Fibroblast of lung (primary cell): ENCODE measurements around the gene TRAPPC1. TPM values are rescaled to one million over a fixed set of nuclear protein-coding genes. Genes with fewer than 3 reads are reported as not detected.

Source experiments
- DNase-seq, 2 donors: peaks; one replicate each; pipeline versions ENCODE4 v3.0.0 to v3.0.0-alpha.2; 2010; ENCODE audit warnings: low read depth in 2 of 2
- H2AFZ ChIP-seq: 2 replicates; pipeline ENCODE4 v1.5.1; 2012; ENCODE audit warnings: low read length, control low read depth, inconsistent platforms
- H3K27ac ChIP-seq: 2 replicates; pipeline ENCODE4 v1.5.1; 2011; ENCODE audit warnings: low read length, control low read depth; ENCODE audit not compliant: insufficient read depth
- H3K27me3 ChIP-seq: 2 replicates; pipeline ENCODE4 v1.5.1; 2011; ENCODE audit warnings: mild to moderate bottlenecking, low read length; ENCODE audit not compliant: control insufficient read depth, insufficient read depth
- H3K36me3 ChIP-seq: 2 replicates; pipeline ENCODE4 v1.5.1; 2011; ENCODE audit warnings: low read length; ENCODE audit not compliant: control insufficient read depth, insufficient read depth
- H3K4me1 ChIP-seq: 2 replicates; pipeline ENCODE4 v1.5.1; 2011; ENCODE audit warnings: low read length; ENCODE audit not compliant: control insufficient read depth, insufficient read depth; ENCODE audit errors: extremely low read depth
- H3K4me2 ChIP-seq: 2 replicates; pipeline ENCODE4 v1.5.1; 2011; ENCODE audit warnings: low read length, control low read depth; ENCODE audit not compliant: insufficient read depth; ENCODE audit errors: extremely low read depth
- H3K4me3 ChIP-seq, 4 experiments: fragments of 200-600 bp in 1 of 4; sonication (generic) in 1 of 4; replicated peaks in 1 of 4; 2 replicates each; pipeline ENCODE4 v1.5.1; 2011 to 2016; ENCODE audit warnings: low read length in 4 of 4, low read depth in 3 of 4, mild to moderate bottlenecking in 3 of 4, control low read depth in 2 of 4, inconsistent platforms in 1 of 4, mixed read lengths in 1 of 4; ENCODE audit not compliant: insufficient read depth in 1 of 4; ENCODE audit errors: control extremely low read depth in 1 of 4
- H3K79me2 ChIP-seq: 2 replicates; pipeline ENCODE4 v1.5.1; 2012; ENCODE audit warnings: mild to moderate bottlenecking, low read length, inconsistent platforms; ENCODE audit not compliant: control insufficient read depth, insufficient read depth
- H3K9ac ChIP-seq: 2 replicates; pipeline ENCODE4 v1.5.1; 2011; ENCODE audit warnings: mild to moderate bottlenecking, low read length, control low read depth; ENCODE audit not compliant: insufficient read depth
- H3K9me3 ChIP-seq: 2 replicates; pipeline ENCODE4 v1.5.1; 2012; ENCODE audit warnings: low read depth, low read length; ENCODE audit not compliant: control insufficient read depth, insufficient read depth
- H4K20me1 ChIP-seq: 2 replicates; pipeline ENCODE4 v1.5.1; 2011; ENCODE audit warnings: low read length; ENCODE audit not compliant: control insufficient read depth, insufficient read depth; ENCODE audit errors: extremely low read depth
- EZH2 ChIP-seq: IDR thresholded peaks from 2 replicates; pipeline ENCODE4 v1.5.1; 2012; ENCODE audit warnings: low read length, control low read depth, mild to moderate bottlenecking; ENCODE audit errors: missing control alignments
- polyA plus RNA-seq, 2 donors: library from polyadenylated mRNA; depleted of rRNA in 1 of 2; stranded (reverse) in 1 of 2; unstranded in 1 of 2; fragments of >200 nt; gene quantifications; 2 replicates each; pipeline ENCODE4 v1.2.1, GENCODE V29; 2011 to 2012; ENCODE audit warnings: missing spikeins in 1 of 2
- total RNA-seq: library from RNA; depleted of rRNA; stranded (reverse); fragments of >200 nt; gene quantifications from 2 replicates; pipeline ENCODE4 v1.2.1, GENCODE V29; 2014
- TF ChIP-seq, protein P1 (sequence below), 2 donors: IDR thresholded peaks in 1 of 2; conservative IDR thresholded peaks in 1 of 2; 1 replicate in 1 of 2; 2 replicates in 1 of 2; pipeline ENCODE4 v1.5.1; 2011 to 2012; ENCODE audit warnings: low read length in 2 of 2, control low read depth in 1 of 2, inconsistent platforms in 1 of 2, low read depth in 1 of 2, mild to moderate bottlenecking in 1 of 2

Gene TRAPPC1
- total and polyA plus RNA-seq, 2 donors (not counting 1 experiment from before 2014, with no cell fraction given), result 61.9 to 342 TPM

DNA sequence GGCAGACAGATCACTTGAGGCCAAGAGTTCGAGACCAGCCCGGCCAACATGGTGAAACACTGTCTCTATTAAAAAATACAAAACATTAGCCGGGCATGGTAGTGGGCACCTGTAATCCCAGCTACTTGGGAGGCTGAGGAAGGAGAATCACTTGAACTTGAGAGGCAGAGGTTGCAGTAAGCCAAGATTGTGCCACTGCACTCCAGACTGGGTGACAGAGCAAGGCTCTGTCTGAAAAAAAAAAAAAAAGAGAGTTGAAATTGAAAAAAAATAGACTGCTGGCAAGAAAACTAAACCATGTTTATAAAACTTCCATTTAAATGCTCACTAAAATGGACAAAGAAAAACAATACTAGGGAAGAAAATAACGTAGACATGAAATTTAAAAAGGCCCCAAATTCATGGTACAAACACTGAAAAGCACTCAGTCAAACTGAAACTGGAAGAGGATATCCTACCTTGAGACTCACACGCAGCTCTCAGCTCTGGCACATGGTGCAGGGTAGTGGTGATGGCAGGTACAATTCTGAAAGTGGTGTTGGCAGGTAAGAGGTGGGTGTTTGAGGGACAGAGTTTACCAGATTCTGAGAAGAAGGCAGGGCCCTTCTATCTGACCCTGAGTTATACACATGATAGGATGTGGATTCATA lies 19.5 kb upstream of the TRAPPC1 start:
- no peak overlapping the region for H3K9ac ChIP-seq
- H3K4me1 ChIP-seq, result no peaks in the 10 kb centered on the region
- H3K36me3 ChIP-seq, result peaks cover 9% of the 10 kb centered on the region
- no peak for DNase-seq
- no peak overlapping the region for H3K27ac ChIP-seq
- TF ChIP-seq, protein P1, sequence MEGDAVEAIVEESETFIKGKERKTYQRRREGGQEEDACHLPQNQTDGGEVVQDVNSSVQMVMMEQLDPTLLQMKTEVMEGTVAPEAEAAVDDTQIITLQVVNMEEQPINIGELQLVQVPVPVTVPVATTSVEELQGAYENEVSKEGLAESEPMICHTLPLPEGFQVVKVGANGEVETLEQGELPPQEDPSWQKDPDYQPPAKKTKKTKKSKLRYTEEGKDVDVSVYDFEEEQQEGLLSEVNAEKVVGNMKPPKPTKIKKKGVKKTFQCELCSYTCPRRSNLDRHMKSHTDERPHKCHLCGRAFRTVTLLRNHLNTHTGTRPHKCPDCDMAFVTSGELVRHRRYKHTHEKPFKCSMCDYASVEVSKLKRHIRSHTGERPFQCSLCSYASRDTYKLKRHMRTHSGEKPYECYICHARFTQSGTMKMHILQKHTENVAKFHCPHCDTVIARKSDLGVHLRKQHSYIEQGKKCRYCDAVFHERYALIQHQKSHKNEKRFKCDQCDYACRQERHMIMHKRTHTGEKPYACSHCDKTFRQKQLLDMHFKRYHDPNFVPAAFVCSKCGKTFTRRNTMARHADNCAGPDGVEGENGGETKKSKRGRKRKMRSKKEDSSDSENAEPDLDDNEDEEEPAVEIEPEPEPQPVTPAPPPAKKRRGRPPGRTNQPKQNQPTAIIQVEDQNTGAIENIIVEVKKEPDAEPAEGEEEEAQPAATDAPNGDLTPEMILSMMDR (conservative IDR thresholded peaks at IDR 0.05 in 1 of 2, IDR thresholded peaks at IDR 0.05 in 1 of 2; ENCODE audit: low read depth in 1 of 2, low read length in 2 of 2), result no peak
- TF ChIP-seq EZH2, result no peak
- no peaks in the 10 kb centered on the region for H3K9me3 ChIP-seq
- H3K4me3 ChIP-seq, result no peak overlapping the region
- no peak overlapping the region for H2AFZ ChIP-seq
- no peaks in the 10 kb centered on the region for H4K20me1 ChIP-seq
- no peaks in the 10 kb centered on the region for H3K79me2 ChIP-seq
- no peaks in the 10 kb centered on the region for H3K27me3 ChIP-seq
- no peak overlapping the region for H3K4me2 ChIP-seq

- H3K4me2 ChIP-seq, result no peak overlapping the region
- H3K27me3 ChIP-seq, result no peaks in the 10 kb centered on the region
- no peak overlapping the region for H3K9ac ChIP-seq
- no peaks in the 10 kb centered on the region for H3K9me3 ChIP-seq
- H3K4me1 ChIP-seq, result no peaks in the 10 kb centered on the region
- no peak overlapping the region for H3K4me3 ChIP-seq
- peaks cover 16% of the 10 kb centered on the region for H3K36me3 ChIP-seq
- no peaks in the 10 kb centered on the region for H4K20me1 ChIP-seq
- no peak overlapping the region for H3K27ac ChIP-seq
- TF ChIP-seq, protein P1 (conservative IDR thresholded peaks at IDR 0.05 in 1 of 2, IDR thresholded peaks at IDR 0.05 in 1 of 2; ENCODE audit: low read depth in 1 of 2, low read length in 2 of 2), result no peak
- TF ChIP-seq EZH2, result no peak
- no peak overlapping the region for H2AFZ ChIP-seq
- no peak for DNase-seq
- no peaks in the 10 kb centered on the region for H3K79me2 ChIP-seq
Measured at GRCh38 chr17:7950578-7950977, 18.8 kb upstream of the TRAPPC1 start.

DNA sequence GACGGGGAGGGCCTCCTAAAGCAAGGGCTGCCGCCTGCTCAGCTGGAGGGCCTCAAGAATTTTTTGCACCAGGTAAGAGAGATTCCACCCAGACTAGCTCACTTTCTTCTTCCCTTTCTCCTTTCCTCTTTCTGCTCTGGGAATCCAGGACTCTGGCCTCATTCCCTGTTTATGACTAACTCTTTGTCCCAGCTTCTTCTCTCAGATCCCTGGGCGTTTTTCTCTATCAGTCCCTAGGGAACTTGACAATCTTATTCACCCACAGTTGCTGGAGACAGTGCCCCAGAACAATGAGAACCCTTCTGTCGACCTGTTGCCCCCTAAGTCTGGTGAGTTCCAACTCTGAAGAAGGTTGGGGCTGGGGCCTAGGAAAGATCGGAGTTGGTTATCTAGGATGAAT lies 15.9 kb upstream of the TRAPPC1 start:
- H3K27ac ChIP-seq, result no peak overlapping the region
- no peak overlapping the region for H2AFZ ChIP-seq
- TF ChIP-seq, protein P1 (conservative IDR thresholded peaks at IDR 0.05 in 1 of 2, IDR thresholded peaks at IDR 0.05 in 1 of 2; ENCODE audit: low read depth in 1 of 2, low read length in 2 of 2), result no peak
- TF ChIP-seq EZH2, result no peak
- no peak overlapping the region for H3K9ac ChIP-seq
- H4K20me1 ChIP-seq, result no peaks in the 10 kb centered on the region
- DNase-seq, result no peak
- H3K4me2 ChIP-seq, result no peak overlapping the region
- no peaks in the 10 kb centered on the region for H3K4me1 ChIP-seq
- no peaks in the 10 kb centered on the region for H3K27me3 ChIP-seq
- no peaks in the 10 kb centered on the region for H3K9me3 ChIP-seq
- no peak overlapping the region for H3K4me3 ChIP-seq
- peaks cover 29% of the 10 kb centered on the region for H3K36me3 ChIP-seq
- H3K79me2 ChIP-seq, result no peaks in the 10 kb centered on the region
